Lower lobe of right lung (tissue), 2 donors: ENCODE data around the gene FILIP1L. TPM values are rescaled to one million over a fixed set of nuclear protein-coding genes. Genes with fewer than 3 reads are reported as not detected.

Source experiments
- ATAC-seq, 2 donors: fragments of 200-7000 bp; cut with Tn5 transposase; one replicate each; pipeline ENCODE4 v1.9.1; 2020 to 2022; ENCODE audit warnings: mild to moderate bottlenecking in 2 of 2, moderate library complexity in 2 of 2
- DNase-seq: peaks from one replicate; pipeline ENCODE4 v3.0.0-alpha.2; 2020
- H3K27ac ChIP-seq: fragments of 200-600 bp; one replicate; pipeline ENCODE4 v1.8.0; 2022
- H3K27me3 ChIP-seq: fragments of 200-600 bp; one replicate; pipeline ENCODE4 v1.8.0; 2022; ENCODE audit warnings: low read depth
- H3K36me3 ChIP-seq: fragments of 200-600 bp; one replicate; pipeline ENCODE4 v1.8.0; 2022; ENCODE audit warnings: mild to moderate bottlenecking
- H3K4me1 ChIP-seq: fragments of 200-600 bp; one replicate; pipeline ENCODE4 v1.8.0; 2022
- H3K4me3 ChIP-seq: fragments of 200-600 bp; one replicate; pipeline ENCODE4 v1.8.0; 2022; ENCODE audit warnings: mild to moderate bottlenecking
- H3K9me3 ChIP-seq: fragments of 200-600 bp; one replicate; pipeline ENCODE4 v1.8.0; 2022
- CTCF ChIP-seq: fragments of 200-600 bp; IDR thresholded peaks from one replicate; pipeline ENCODE4 v1.8.0; 2022; ENCODE audit warnings: antibody characterized with exemption, mild to moderate bottlenecking
- intact Hi-C: fragments of 100-400 bp; cut with DNase I; formaldehyde crosslinking; loops from one replicate; pipeline ENCODE4 v1.11.0; 2022
- total RNA-seq: library from RNA; stranded (reverse); fragmentation: NEBNext Ultra II Directional; extraction: Animal tissue kit (Norgen Biotek cat#: 25700); gene quantifications from one replicate; pipeline ENCODE4 v1.2.1, GENCODE V29; 2021
- donor health status: DM: no; HTN: yes; CAD: no; lungs with severe emphysema.

The FILIP1L gene
- total RNA-seq, 1 donor from 2014 or later = 25.0 TPM

GRCh38 chr3:100073714-100074307 lies 40.5 kb downstream of the FILIP1L start:
- DNase-seq = no peak
- peaks cover 45% of the 10 kb centered on the region for H3K4me1 ChIP-seq
- no peak for ATAC-seq
- no peaks in the 10 kb centered on the region for H3K9me3 ChIP-seq
- H3K27me3 ChIP-seq = no peaks in the 10 kb centered on the region
- H3K36me3 ChIP-seq = no peaks in the 10 kb centered on the region
- TF ChIP-seq CTCF = no peak
- H3K4me3 ChIP-seq = no peak overlapping the region
- peak overlapping the region; percentile 27 for H3K27ac ChIP-seq
- intact Hi-C loops = no loop called here

GRCh38 chr3:100073049-100073713 lies 41.1 kb downstream of the FILIP1L start:
- ATAC-seq (no peak), DNase-seq (no peak)
- no peaks in the 10 kb centered on the region for H3K9me3 ChIP-seq
- no peaks in the 10 kb centered on the region for H3K36me3 ChIP-seq
- intact Hi-C loops = no loop called here
- H3K27me3 ChIP-seq = no peaks in the 10 kb centered on the region
- no peak for TF ChIP-seq CTCF
- no peak overlapping the region for H3K4me3 ChIP-seq
- H3K4me1 ChIP-seq = peaks cover 46% of the 10 kb centered on the region
- peak overlapping the region; percentile 27 for H3K27ac ChIP-seq

- Histone ChIP-seq H3K36me3 (no peaks in the 10 kb centered on the region), H3K4me1 (peaks cover 46% of the 10 kb centered on the region), H3K27ac (no peak overlapping the region), H3K4me3 (no peak overlapping the region), H3K27me3 (no peaks in the 10 kb centered on the region), H3K9me3 (no peaks in the 10 kb centered on the region)
- ATAC-seq = peak in 1 of 2 donors; percentile 39
- DNase-seq = no peak
- intact Hi-C loops = no loop called here
- no peak for TF ChIP-seq CTCF
Observed at GRCh38 chr3:100072326-100073048, 41.8 kb downstream of the FILIP1L start.

- no peaks in the 10 kb centered on the region for H3K36me3 ChIP-seq
- no peak overlapping the region for H3K27ac ChIP-seq
- H3K9me3 ChIP-seq = no peaks in the 10 kb centered on the region
- intact Hi-C loops = loop anchor here (10.0 kb wide), 1 partner anchor 185 kb away; no protein-coding TSS in a partner anchor
- H3K27me3 ChIP-seq = no peaks in the 10 kb centered on the region
- DNase-seq (no peak), ATAC-seq (no peak)
- H3K4me3 ChIP-seq = no peak overlapping the region
- H3K4me1 ChIP-seq = peaks cover 35% of the 10 kb centered on the region
- TF ChIP-seq CTCF = no peak
Observed at GRCh38 chr3:100069472-100069871, 44.8 kb downstream of the FILIP1L start.

GRCh38 chr3:100068826-100069225 lies 45.5 kb downstream of the FILIP1L start:
- peak; percentile 93 for ATAC-seq
- intact Hi-C loops = loop anchor here (10.0 kb wide), 1 partner anchor 186 kb away; no protein-coding TSS in a partner anchor
- no peak overlapping the region for H3K27ac ChIP-seq

More at GRCh38 chr3:100068826-100069225, 45.5 kb downstream of the FILIP1L start:
- peak; percentile 80 for TF ChIP-seq CTCF
- DNase-seq = peak; percentile 83
- H3K27me3 ChIP-seq = no peaks in the 10 kb centered on the region
- no peak overlapping the region for H3K4me3 ChIP-seq
- H3K36me3 ChIP-seq = no peaks in the 10 kb centered on the region
- H3K4me1 ChIP-seq = peaks cover 35% of the 10 kb centered on the region
- H3K9me3 ChIP-seq = no peaks in the 10 kb centered on the region
